AG04450 (cell line): ENCODE results near the gene PTGFRN. TPM values are rescaled to one million over a fixed set of nuclear protein-coding genes. Genes with fewer than 3 reads are reported as not detected.

Source experiments
- CTCF ChIA-PET: fragments of 300-600, 350-600 bp; formaldehyde crosslinking; extraction: SDS; loops from one replicate; lab custom pipeline; 2022; ENCODE audit warnings: antibody characterized with exemption, inconsistent platforms; lab: Charles Lee
- POLR2A ChIA-PET: fragments of 350-600 bp; formaldehyde crosslinking; extraction: SDS; loops from one replicate; lab custom pipeline; 2021; ENCODE audit warnings: antibody characterized with exemption, inconsistent platforms; lab: Yijun Ruan, JAX
- DNase-seq: peaks from one replicate; pipeline ENCODE4 v3.0.0-alpha.2; 2011; ENCODE audit warnings: low read depth, low spot score
- H3K27ac ChIP-seq: one replicate; pipeline ENCODE4 v1.5.1; 2012; ENCODE audit warnings: low read depth, low read length, control low read depth
- H3K27me3 ChIP-seq: one replicate; pipeline ENCODE4 v1.6.0; 2012; ENCODE audit warnings: low read length; ENCODE audit not compliant: control insufficient read depth, insufficient read depth
- H3K4me3 ChIP-seq: 2 replicates; pipeline ENCODE4 v1.5.1; 2011; ENCODE audit warnings: mild to moderate bottlenecking, low read depth, low read length, control low read depth
- H3K9me3 ChIP-seq: 2 replicates; pipeline ENCODE4 v1.5.1; 2012; ENCODE audit warnings: low read length; ENCODE audit not compliant: control insufficient read depth, insufficient read depth
- CTCF ChIP-seq: IDR thresholded peaks from 2 replicates; pipeline ENCODE4 v1.5.1; 2011; ENCODE audit warnings: low read depth, low read length, control low read depth, inconsistent platforms
- polyA plus RNA-seq: library from polyadenylated mRNA; depleted of rRNA; stranded (reverse); fragments of >200 nt; gene quantifications from 2 replicates; pipeline ENCODE4 v1.2.3, GENCODE V29; 2011; rRNA removed
- small RNA-seq: library from RNA; depleted of rRNA; stranded (forward); fragments of <200 nt; gene quantifications from one replicate; pipeline ENCODE3, GENCODE V24; 2012; ENCODE audit warnings: low read depth; ENCODE audit not compliant: insufficient read length

Gene PTGFRN
- polyA plus RNA-seq, 1 experiment, result 0.46 TPM

GRCh38 chr1:117037802-117038201 is 128.1 kb downstream of the PTGFRN start:
- TF ChIP-seq CTCF, result no peak
- Histone ChIP-seq H3K27me3 (no peaks in the 10 kb centered on the region), H3K9me3 (no peaks in the 10 kb centered on the region), H3K4me3 (no peak overlapping the region), H3K27ac (no peak overlapping the region)
- no peak for DNase-seq
- ChIA-PET CTCF (no interaction called here), POLR2A (no interaction called here)

- H3K4me3 ChIP-seq, result no peak overlapping the region
- no peak overlapping the region for H3K27ac ChIP-seq
- H3K9me3 ChIP-seq, result no peaks in the 10 kb centered on the region
- no peak for DNase-seq
- CTCF ChIA-PET, result interaction anchor here (1.5 kb wide), 1 partner anchor 301 kb away, joined by 3 read pairs; no protein-coding TSS in a partner anchor
- H3K27me3 ChIP-seq, result no peaks in the 10 kb centered on the region
- POLR2A ChIA-PET, result no interaction called here
- TF ChIP-seq CTCF, result no peak
Observed at GRCh38 chr1:117038236-117038635, 128.5 kb downstream of the PTGFRN start.

Small RNAs within 50 kb of the gene (small RNA-seq; reads per million reads assigned to genes)
- gene RNA5SP55, result not detected

Other genes with a start within 250 kb of the PTGFRN start
- gene IGSF3, start 242.2 kb upstream of the PTGFRN start, polyA plus RNA-seq, result 0.05 and 0.06 TPM in 2 replicates
- gene CD2, start 155.5 kb upstream of the PTGFRN start, polyA plus RNA-seq, result not detected in 2 replicates
- 0.02 TPM in 1 of 2 replicates, not detected in the other for gene CD101, start 91.8 kb downstream of the PTGFRN start, polyA plus RNA-seq
- 10.0 and 12.4 TPM in 2 replicates for gene TTF2, start 150.4 kb downstream of the PTGFRN start, polyA plus RNA-seq
- gene TRIM45, start 211.8 kb downstream of the PTGFRN start, polyA plus RNA-seq, result 3.5 and 4.8 TPM in 2 replicates